GM19452 (cell line): ENCODE measurements around the gene LRRN2.
"Not testable (repeated sequence)": the region's sequence is repeated elsewhere in the genome, so short reads cannot be mapped to it uniquely, and the experiment has no call there.

Experiments used
- ATAC-seq: cut with Tn5 transposase; IDR thresholded peaks from one replicate; pipeline ENCODE4 v1.9.1; 2021; ENCODE audit not compliant: unreplicated experiment

Gene LRRN2

DNA sequence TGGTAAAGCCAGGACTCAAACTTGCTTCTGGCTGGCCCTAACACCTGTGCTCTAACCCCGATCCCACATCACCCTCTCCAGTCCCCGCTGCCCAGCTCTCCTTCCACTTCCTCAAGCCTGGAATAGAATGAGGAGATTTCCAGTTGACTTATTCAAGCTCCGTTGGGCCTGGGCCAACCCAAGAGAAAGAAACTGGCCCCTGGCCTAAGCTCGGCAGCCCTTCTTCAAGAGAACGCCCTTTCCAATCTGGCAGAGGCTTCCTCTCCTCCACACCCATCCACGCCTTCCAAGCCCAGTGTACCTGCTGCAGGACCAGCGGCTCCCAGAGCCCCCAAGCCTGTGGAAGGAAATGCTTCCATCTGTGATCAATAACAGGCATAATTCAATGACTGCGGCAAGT is 51.9 kb downstream of the LRRN2 start:
- ATAC-seq: no peak

DNA sequence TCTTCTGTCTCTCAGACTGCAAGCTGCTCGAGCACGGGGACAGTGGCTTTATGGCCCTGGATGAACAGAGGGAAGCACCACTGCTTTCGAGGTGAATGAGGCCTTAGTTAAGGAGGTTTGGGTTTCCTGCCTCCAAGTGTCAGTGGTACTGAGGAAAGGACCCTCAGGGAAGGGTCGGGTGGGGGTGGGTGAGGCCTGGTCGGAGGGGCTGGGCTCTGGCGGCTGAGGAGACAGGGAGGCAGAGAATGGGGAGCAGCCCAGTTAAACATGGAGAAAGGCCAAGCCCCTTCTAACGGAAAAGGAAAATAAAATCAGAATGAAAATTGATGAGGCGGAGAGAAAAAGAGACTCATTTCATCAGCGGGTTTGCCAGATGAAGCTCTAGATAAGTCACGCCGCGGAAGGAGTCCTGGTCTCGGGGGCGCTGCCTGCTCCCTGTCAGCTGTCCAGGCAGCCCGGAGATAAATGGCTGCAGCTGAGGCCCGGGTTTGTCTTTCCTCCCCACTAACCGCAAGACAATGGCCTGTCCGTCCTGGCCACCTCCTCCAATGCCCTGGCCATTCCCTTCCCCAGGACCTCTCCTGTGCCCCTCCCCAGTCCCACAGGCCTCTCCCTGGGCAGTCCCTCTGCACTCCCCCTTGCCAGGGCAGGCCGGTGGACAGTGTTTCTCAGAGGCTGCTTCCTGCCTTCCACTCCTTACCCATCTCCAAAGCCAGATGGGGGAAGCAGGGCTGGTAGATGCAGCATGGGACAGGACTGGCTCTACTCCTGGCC is 55.2 kb downstream of the LRRN2 start:
- ATAC-seq: no peak

GRCh38 chr1:204629459-204629858 is 56.1 kb downstream of the LRRN2 start:
- not testable (repeated sequence) for ATAC-seq

GRCh38 chr1:204628868-204629267 is 56.7 kb downstream of the LRRN2 start:
- ATAC-seq: no peak

DNA sequence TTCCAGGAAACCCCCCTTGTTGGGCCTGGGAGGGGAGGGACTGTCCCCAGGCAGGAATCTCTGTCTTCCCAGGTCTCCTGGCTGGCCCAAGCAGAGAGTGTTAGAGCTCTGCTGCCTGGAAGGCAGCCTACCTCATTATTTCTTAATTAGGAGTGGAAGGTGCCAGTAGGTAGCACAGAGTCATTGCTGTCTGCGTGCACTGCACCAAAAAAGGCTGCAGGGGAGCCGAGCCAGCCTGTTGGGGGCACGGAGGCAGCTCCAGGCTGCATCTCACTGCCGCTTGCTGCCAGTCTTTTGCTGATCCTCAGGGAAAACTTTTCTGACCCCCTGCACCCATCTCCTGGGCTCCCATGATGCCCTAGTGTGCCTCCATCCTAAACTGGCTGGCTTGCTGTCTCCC is 58.1 kb downstream of the LRRN2 start:
- no peak for ATAC-seq

DNA sequence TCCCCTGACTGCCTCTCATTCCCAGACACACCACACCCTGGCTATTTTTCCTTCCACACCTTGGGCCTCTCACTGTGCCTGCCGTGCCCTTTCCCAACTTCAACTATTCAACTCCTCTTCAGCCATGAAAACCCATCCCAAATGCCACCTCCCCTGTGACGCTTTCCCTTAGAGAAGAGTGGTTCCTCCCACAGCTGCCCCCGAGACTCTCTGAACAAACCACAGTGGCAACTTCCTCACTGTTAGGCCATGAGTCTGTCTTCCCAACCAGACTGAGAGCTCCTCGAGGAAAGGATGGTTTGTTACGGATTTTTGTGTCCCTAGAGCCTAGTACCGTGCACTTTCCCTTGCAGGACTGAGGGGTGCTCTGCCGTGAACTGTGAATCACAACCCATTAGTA is 59.2 kb downstream of the LRRN2 start:
- no peak for ATAC-seq

DNA sequence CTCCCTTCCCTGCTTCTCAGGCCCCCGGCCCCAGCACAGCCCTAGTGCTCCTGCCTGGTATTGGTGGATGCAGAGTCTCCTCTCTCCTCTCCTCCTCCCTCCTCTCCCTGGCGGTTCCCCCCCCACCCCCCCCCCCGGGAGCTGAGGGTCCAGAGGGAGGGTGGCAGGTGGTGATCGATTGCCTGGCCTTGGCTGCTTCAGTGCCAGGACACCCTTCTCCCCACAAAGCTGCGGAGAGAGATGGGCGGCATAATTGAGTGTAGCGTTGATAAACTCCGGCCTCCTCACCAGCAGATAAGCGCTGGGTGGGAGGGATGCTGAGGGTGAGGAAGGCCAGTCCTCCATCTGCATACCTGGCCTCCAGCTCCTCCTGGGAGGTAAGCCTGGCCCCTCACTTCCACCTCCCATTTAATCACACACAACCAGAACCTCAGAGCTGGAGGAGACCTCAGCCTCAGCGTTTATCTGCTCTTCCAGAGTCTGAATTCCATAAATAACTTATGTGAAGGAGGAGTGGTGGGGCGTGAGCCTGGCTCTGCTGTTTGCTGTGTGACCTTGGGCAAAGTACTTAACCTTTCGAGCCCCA is 60.8 kb downstream of the LRRN2 start:
- no peak for ATAC-seq

- ATAC-seq: no peak
Measured at GRCh38 chr1:204623894-204624361, 61.6 kb downstream of the LRRN2 start.

DNA sequence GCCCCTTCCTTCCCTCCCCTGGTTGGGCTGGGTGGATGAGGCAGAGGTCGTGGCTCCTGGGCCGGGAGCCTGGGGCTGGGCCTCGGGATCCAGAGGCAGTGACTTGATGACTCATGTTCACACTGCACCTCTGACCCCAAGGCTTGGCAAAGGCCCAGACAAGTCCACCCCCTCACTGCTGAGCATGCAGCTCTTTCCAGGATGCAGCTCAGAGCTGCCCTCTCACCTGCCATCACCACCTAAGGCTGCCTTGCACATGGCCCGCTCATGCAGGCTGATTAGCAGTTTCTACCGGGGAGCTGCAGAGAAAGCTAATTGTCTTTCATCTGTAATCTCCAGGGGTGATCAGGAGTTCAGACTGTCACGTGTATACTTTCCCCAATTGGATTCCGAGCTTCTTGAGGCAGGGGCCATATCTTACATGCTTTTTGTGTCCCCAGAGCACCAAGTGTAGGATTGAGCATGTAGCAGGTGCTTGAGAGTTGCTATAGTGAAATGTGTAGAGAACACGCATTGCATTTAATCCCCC is 62.1 kb downstream of the LRRN2 start:
- no peak for ATAC-seq

- no peak for ATAC-seq
Measured at GRCh38 chr1:204621996-204622395, 63.5 kb downstream of the LRRN2 start.

GRCh38 chr1:204621396-204621795 is 64.1 kb downstream of the LRRN2 start:
- no peak for ATAC-seq

- ATAC-seq: no peak
Measured at GRCh38 chr1:204619721-204620120, 65.8 kb downstream of the LRRN2 start.

DNA sequence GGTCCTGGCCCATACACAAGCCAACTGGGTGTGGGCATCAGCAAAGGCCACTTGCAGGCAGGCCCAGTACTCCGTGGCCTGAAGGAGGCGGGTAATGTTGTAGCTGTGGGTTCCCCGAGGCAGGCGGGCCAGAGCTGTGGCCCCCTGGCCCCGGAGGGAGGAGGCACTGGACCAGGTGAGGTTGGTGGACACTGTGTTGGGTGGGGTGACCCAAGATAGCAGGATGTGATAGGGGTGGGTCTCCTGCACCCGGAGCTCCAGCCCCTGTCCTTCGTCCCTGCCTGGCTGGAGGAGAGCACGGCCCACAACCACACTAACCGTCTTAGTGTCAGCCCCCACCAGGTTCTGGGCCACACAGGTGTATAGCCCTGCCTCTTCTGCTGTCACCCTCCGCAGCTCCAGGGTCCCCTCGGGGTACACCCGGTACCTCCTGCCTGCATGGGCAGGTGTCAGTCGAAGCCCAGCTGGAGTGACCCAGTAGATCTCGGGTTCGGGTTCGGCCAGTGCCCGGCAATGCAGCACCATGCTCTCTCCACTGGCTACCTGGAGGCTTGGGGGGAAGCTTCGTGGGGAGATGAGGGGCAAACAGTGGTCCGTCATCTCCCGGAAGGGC is 67.3 kb downstream of the LRRN2 start:
- ATAC-seq: no peak

GRCh38 chr1:204617256-204618147 is 68.0 kb downstream of the LRRN2 start:
- no peak for ATAC-seq

DNA sequence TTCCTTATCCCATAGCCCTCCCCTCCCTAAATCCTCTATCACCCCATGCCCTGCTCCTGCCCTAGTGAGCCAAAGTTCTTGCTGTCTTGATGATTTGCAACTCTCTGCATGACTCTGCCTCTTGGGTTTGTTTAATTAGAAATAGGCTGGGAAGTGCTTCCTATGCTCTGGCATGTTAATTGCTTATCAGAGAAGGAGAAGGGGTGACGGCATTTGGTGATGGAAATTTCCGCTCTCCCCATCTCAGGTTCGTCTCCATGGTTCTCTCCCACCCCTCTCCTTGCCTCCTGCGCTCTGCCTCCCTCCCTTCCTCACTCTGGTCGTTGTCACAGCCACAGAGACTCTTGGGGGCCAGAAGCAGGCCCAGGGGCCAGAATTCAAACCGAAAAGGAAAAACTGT is 68.9 kb downstream of the LRRN2 start:
- no peak for ATAC-seq

DNA sequence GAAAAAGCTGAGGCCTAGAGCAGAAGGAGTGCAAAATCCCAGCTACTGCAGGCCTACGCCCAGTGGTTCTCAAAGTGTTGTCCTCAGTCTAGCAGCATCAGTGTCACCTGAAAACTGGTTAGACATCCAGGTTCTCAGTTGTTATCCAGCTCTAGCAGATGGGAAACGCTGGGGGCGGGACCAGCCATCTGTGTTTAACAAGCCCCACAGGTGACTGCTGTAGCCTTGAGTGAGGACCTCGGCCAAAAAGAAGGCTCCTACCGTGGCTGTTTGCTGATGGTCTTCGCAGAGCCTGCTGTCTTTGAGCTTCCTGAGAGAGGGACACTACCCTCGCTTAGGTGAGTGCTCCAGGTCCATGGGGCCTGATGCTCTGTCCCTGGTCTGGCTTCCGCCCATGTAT is 69.7 kb downstream of the LRRN2 start:
- no peak for ATAC-seq

DNA sequence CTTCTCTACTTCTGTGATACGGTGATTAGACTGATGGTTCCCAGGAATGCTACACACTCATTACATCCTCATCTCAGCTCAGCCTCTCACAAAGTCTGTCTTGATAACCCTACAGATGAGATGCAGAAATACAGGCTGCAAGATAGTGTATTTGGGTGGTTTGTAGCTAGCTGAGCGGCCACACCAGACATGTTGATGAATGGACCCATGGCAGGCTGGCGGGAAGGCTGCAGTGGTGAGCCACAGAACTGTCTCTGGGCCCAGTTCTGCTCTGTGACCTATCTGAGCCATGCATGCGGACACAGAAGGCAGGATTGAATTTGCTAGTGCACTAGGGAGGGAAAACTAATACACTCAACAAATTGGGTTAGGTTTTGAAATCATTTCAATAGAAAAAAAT is 71.9 kb downstream of the LRRN2 start:
- ATAC-seq: no peak

DNA sequence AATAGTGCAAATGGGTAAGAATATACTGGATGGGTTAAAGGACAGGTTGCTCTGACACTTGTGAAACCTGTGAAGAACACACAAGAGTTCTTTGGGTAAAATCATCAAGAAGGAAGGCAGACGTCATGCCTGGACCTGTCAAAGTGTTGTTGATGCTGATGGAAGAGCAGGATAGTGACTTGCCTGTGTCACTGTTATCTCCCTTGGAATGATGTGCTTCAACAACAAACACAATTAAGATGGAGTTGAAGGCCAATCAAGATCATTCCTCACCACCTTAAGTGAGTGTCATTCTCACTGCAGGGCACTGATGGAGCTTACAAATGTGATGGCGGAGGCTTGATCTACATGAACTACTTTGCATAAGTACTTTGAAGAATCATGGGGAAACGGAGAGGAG is 73.2 kb downstream of the LRRN2 start:
- ATAC-seq: no peak

- no peak for ATAC-seq
Measured at GRCh38 chr1:204611036-204611435, 74.5 kb downstream of the LRRN2 start.

- ATAC-seq: no peak
Measured at GRCh38 chr1:204607910-204608309, 77.6 kb downstream of the LRRN2 start.

GRCh38 chr1:204605791-204606190 is 79.7 kb downstream of the LRRN2 start:
- ATAC-seq: no peak
